GM18526 (cell line): ENCODE data around the gene GCN1.

Source experiments
- POLR2A ChIP-seq: IDR thresholded peaks from 3 replicates; pipeline ENCODE4 v1.6.1; 2011; ENCODE audit not compliant: insufficient read length; ENCODE audit errors: extremely low read depth

Gene GCN1

GRCh38 chr12:120234643-120235368 is 40.3 kb upstream of the GCN1 start:
- TF ChIP-seq POLR2A: no peak

- no peak for TF ChIP-seq POLR2A
These were observed 36.9 kb upstream of the GCN1 start for GRCh38 chr12:120231316-120232011.

GRCh38 chr12:120230974-120231315 is 36.4 kb upstream of the GCN1 start:
- no peak for TF ChIP-seq POLR2A

- no peak for TF ChIP-seq POLR2A
These were observed 35.9 kb upstream of the GCN1 start for GRCh38 chr12:120230326-120230973.

- TF ChIP-seq POLR2A: no peak
These were observed 35.2 kb upstream of the GCN1 start for GRCh38 chr12:120229487-120230325.

- TF ChIP-seq POLR2A: no peak
These were observed 34.6 kb upstream of the GCN1 start for GRCh38 chr12:120229071-120229486.

- no peak for TF ChIP-seq POLR2A
These were observed 34.0 kb upstream of the GCN1 start for GRCh38 chr12:120228291-120229070.

- no peak for TF ChIP-seq POLR2A
These were observed 33.5 kb upstream of the GCN1 start for GRCh38 chr12:120228041-120228290.

- no peak for TF ChIP-seq POLR2A
These were observed 32.9 kb upstream of the GCN1 start for GRCh38 chr12:120227233-120228040.

GRCh38 chr12:120225852-120226640 is 31.5 kb upstream of the GCN1 start:
- no peak for TF ChIP-seq POLR2A

- TF ChIP-seq POLR2A: no peak
These were observed 30.7 kb upstream of the GCN1 start for GRCh38 chr12:120225200-120225558.

GRCh38 chr12:120224304-120225199 is 30.0 kb upstream of the GCN1 start:
- TF ChIP-seq POLR2A: no peak
